GM12878 (cell line): ENCODE measurements around the gene MAGI2.

Source experiments
- CREM ChIP-seq: IDR thresholded peaks from 2 replicates; pipeline ENCODE4 v1.6.1; 2014; ENCODE audit warnings: antibody characterized with exemption, low read depth
- SIX5 ChIP-seq: IDR thresholded peaks from 2 replicates; pipeline ENCODE4 v1.6.1; 2011; ENCODE audit warnings: mild to moderate bottlenecking, low read depth, low read length, moderate library complexity; ENCODE audit not compliant: severe bottlenecking

DNA sequence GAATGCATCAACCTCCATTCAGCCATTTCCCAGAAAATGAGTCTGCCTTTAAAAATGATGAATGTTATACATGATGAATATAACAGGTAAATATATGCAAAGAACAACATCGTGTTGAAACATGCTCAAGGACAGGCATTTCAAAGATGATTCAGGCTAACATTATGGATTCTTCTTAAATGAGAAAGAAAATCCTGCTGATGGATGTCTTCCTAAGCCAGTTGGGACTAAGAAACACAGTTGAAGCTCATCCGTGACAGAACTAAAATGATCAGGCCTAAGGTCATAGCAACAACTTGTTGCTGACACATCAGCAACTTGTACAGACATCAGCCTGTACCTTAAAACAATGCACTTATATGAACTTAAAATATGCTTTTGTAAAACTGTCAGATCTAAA lies 267.9 kb downstream of the MAGI2 start:
- TF ChIP-seq SIX5 (no peak), CREM (no peak)
